ENCODE data around the gene SLC39A6. TPM values are rescaled to one million over a fixed set of nuclear protein-coding genes. Genes with fewer than 3 reads are reported as not detected.
A peak's percentile ranks its signal among the peaks of the same experiment; 100 is the strongest.

The SLC39A6 gene
- total and polyA plus RNA-seq, 2 of the 13 experiments (the other 11 are each of a cell fraction or from before 2014, with no cell fraction given): 41.7 to 59.2 TPM

- TF ChIP-seq MAX (IDR thresholded peaks at IDR 0.05): peak; percentile 30; the same call in 1 of the 2 replicates
- no peak for TF ChIP-seq POLR2G (IDR thresholded peaks at IDR 0.05; ENCODE audit: low read depth, low read length)
- TF ChIP-seq CREB1 (IDR thresholded peaks at IDR 0.05): peak; percentile 64; the same call in 1 of the 2 replicates
- TF ChIP-seq CREB1 (CRISPR knock-in tag; IDR thresholded peaks at IDR 0.05): peak; percentile 39; the same call in 1 of the 2 replicates
- TF ChIP-seq MXI1 (IDR thresholded peaks at IDR 0.05; ENCODE audit: borderline replicate concordance, low read depth, low read length): peak; percentile 19; the same call in 1 of the 3 replicates
- TF ChIP-seq CEBPB (IDR thresholded peaks at IDR 0.05; ENCODE audit: borderline replicate concordance, low read depth, low read length): peak; percentile 99
- TF ChIP-seq ARID3A (IDR thresholded peaks at IDR 0.05; ENCODE audit: low read depth, low read length): 0 out of 2 replicates have a peak, but pooled peaks have one; percentile 47
- peak; percentile 85 for TF ChIP-seq ZBTB43 (CRISPR knock-in tag; conservative IDR thresholded peaks at IDR 0.05)
- TF ChIP-seq SOX5 (CRISPR knock-in tag; IDR thresholded peaks at IDR 0.05; ENCODE audit: borderline replicate concordance): peak; percentile 51; the same call in 1 of the 2 replicates
- peak; percentile 40; the same call in 1 of the 2 replicates for TF ChIP-seq FOXO1 (CRISPR knock-in tag; IDR thresholded peaks at IDR 0.05)
These were observed 53.1 kb downstream of the SLC39A6 start (continued) for GRCh38 chr18:36075862-36076587.
